ENCODE results near the gene LRRC45.
A peak's percentile ranks its signal among the peaks of the same experiment; 100 is the strongest.

- TF ChIP-seq CTCF (IDR thresholded peaks at IDR 0.05; ENCODE audit: low read depth, low read length) (no peak), MYC (IDR thresholded peaks at IDR 0.05; ENCODE audit: low read depth, low read length) (peak; percentile 26; the same call in 1 of the 2 replicates)
- TF ChIP-seq, protein P1, sequence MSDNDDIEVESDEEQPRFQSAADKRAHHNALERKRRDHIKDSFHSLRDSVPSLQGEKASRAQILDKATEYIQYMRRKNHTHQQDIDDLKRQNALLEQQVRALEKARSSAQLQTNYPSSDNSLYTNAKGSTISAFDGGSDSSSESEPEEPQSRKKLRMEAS (IDR thresholded peaks at IDR 0.05; ENCODE audit: low read depth, low read length) = no peak
These were observed 660 bp upstream of the LRRC45 start, which contains the start of gene CENPX for GRCh38 chr17:82022310-82022980.
